Measurements from ENCODE around the gene TSPAN31.
"Not testable (repeated sequence)": the region's sequence is repeated elsewhere in the genome, so short reads cannot be mapped to it uniquely, and the experiment has no call there.

The TSPAN31 gene

GRCh38 chr12:57744777-57745484 is at the start of gene TSPAN31:
Gene TSPAN31, plus strand, starts transcription at chr12:57745039. Its CDS starts 116 bp downstream, at chr12:57745155.
- DNase-seq: peak; percentile 91

GRCh38 chr12:57695770-57696432 is 48.9 kb upstream of the TSPAN31 start:
- DNase-seq: no peak

- DNase-seq: no peak
These were observed 47.8 kb upstream of the TSPAN31 start for GRCh38 chr12:57697076-57697475.

- no peak for DNase-seq
These were observed 46.4 kb upstream of the TSPAN31 start for GRCh38 chr12:57698414-57698813.

- DNase-seq: no peak
These were observed 44.5 kb upstream of the TSPAN31 start for GRCh38 chr12:57700317-57700716.

- no peak for DNase-seq
These were observed 37.6 kb upstream of the TSPAN31 start for GRCh38 chr12:57707250-57707649.

- DNase-seq: no peak
These were observed 36.5 kb upstream of the TSPAN31 start for GRCh38 chr12:57708296-57708695.

- DNase-seq: no peak
These were observed 32.1 kb upstream of the TSPAN31 start for GRCh38 chr12:57712701-57713100.

GRCh38 chr12:57713209-57713608 is 31.6 kb upstream of the TSPAN31 start:
- no peak for DNase-seq

GRCh38 chr12:57715036-57715748 is 29.6 kb upstream of the TSPAN31 start:
- DNase-seq: not testable (repeated sequence)

- DNase-seq: no peak
These were observed 29.1 kb upstream of the TSPAN31 start for GRCh38 chr12:57715786-57716185.

GRCh38 chr12:57716305-57716704 is 28.5 kb upstream of the TSPAN31 start:
- DNase-seq: no peak

GRCh38 chr12:57717131-57717530 is 27.7 kb upstream of the TSPAN31 start:
- no peak for DNase-seq

GRCh38 chr12:57717846-57718640 is 26.8 kb upstream of the TSPAN31 start:
- no peak for DNase-seq

GRCh38 chr12:57718641-57719528 is 26.0 kb upstream of the TSPAN31 start:
- no peak for DNase-seq

GRCh38 chr12:57719777-57720605 is 24.8 kb upstream of the TSPAN31 start:
- DNase-seq: no peak

GRCh38 chr12:57720606-57721595 is 23.9 kb upstream of the TSPAN31 start:
- no peak for DNase-seq

GRCh38 chr12:57721846-57722608 is 22.8 kb upstream of the TSPAN31 start:
- not testable (repeated sequence) for DNase-seq

Measured in DMS79 (cell line).